GM18870 (cell line): Measurements from ENCODE around the gene ROR2.
"Not testable (repeated sequence)": the region's sequence is repeated elsewhere in the genome, so short reads cannot be mapped to it uniquely, and the experiment has no call there.

ENCODE experiments used
- ATAC-seq: cut with Tn5 transposase; IDR thresholded peaks from one replicate; pipeline ENCODE4 v1.9.1; 2021; ENCODE audit warnings: moderate library complexity; ENCODE audit not compliant: unreplicated experiment

Gene ROR2

DNA sequence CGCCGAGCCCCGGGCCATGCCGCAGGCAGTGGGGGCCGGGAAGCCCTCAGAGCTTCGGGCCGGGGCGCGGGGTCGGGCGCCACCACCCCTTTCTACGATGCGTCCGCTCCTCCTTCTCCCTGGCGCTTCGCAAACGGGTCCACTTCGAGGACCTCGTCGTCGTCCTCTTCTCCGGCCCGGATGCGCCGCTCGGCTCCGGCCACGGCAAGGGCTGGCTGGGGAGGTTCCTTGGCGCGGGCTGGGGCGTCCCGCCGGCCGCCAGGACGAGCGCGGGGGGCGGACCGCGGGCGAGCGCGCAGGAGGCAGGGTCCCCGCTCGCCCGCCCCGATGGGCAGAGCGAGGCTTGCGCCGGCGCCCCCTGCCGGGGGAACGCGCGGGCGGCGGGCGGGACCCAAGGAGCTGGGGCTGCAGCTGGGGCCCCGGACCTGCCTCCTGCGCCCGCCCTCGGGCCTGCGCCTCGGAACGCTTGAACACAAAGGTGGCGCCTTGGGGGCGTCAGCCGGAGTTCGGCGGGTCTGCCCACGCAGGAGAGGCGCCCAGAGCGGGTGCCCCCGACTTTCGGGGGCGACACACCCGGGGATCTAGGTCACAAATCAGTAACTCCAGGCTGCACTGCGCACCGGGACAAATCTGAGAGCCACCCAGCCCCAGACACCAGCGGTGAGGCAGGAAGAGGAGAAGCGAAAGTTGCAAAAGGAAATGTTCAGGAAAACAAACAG, at the start of gene ROR2:
Gene ROR2, minus strand, starts transcription at position 283 of the 719 bp plus-strand sequence.
- ATAC-seq: no peak

DNA sequence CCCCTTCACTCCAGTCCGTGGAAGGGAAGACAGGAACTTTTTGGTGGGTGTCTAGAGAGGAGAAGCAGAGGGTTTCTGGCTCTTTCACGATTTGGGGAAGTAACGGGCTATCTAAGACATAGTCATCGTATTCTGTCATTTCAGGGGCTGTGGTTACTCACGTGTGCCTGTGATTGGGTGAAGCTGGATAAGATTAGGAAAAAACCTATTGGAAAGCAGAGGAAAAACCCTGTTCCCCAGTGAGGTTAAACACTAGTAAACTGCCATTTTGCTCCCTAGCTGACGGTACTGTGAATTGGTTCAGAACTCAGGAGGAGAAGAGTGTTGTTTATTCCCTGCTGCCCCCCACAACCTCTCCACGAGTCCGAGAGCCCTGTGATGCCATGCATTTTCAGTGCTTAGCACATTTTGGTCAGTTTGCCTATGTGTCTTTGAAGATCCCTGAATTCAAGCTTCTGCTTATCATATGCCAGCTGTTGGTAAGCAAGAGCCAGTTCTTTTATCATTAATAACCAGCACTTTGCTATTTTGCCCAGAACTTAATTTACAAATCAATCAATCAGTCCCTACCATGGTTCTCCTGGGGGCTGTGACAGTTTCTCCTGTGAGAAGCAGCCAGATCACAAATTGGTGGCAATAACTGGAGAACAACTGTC, 45.1 kb upstream of the ROR2 start:
- no peak for ATAC-seq

DNA sequence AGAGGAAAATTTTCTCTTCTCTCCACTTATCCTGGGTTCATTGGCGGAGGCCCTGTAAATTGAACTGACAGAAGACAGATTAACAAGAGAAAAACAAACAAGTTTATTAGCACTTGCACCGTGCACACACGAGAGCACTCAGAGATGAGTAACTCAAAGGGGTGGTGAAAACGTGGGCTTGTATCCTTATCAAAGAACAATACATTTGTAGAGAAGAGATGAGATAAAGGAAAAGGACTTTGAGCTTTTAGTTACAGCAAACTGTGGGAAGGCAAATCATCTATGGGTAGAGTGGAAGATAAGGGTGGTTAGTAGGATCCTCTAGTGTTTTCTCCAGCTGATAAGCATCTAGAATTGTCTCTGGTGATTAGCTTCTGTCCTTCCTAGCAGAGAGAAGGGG, 44.4 kb upstream of the ROR2 start:
- ATAC-seq: no peak

DNA sequence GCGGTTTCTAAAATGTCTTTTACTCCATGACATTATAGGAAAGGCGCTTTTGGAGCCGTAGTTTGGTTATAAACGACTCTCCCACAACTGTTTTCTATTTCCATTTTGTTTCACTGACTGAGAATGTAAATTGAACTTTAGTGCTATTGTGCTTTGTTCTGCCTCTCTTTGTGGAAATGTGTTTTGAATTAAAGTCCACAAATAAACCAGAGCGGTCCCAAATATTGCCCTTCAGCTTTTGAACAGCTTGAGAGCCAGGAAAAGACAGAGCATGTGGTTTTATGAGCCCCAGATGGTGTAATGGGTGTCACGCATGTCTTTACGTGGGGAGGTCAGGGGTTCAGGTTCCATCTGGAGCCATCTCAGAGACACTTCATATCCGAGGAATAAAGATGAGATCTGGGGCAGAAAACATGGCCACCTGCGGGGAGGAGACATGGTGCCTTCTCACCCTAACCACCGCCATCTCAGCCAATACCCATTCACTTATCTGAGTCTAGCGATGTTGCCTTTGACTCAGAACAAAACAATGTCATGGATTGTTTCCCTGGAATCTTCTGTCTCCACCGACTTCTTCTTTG, 42.5 kb upstream of the ROR2 start:
- no peak for ATAC-seq

DNA sequence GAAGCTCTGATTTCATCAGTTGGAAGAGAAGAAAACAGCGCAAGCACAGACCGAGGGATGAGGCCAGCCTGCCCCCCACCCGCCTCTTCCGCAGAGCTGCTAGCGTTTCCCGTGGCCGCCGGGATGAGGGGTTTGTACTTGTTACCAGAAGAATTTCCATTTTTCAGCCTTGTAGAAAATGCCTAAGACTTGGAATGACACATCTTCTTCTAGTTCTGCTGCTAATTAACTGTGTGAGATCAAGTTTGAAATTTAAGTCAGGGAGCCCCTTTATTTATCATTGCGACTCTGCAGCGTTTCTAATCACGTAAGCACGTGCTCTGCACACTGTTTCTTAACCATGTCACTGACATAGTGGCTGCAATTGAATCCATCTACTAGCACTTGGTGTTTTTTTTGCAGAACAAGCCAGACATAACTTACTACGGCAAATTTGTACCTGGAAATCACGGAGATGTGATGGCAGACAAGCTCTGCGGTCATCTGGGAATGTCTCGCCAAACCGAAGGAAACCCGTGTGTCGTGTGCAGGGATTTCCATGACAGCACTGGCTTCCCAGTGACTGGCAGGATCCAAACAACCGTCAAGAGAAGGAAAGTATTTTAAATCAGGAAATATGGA, 41.8 kb upstream of the ROR2 start:
- no peak for ATAC-seq

DNA sequence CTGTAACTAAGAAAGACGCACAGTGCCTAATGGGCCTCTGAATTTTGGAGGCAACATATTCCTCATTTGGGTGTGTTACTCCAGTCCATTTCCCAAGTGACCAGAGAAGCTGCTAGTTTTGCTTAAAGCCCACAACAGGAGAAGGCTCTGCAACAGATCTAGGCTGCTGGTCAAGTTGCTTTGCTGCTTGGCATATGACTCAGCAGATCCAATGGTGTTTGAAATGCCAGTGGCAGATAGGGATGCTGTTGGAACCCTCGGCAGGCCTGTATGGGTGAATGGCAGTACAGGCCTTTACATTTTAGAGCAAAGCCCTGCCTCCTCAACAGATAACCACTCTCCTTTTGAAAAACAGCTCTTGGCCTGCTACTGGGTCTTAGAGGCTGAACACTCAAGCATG, 36.2 kb upstream of the ROR2 start:
- no peak for ATAC-seq

DNA sequence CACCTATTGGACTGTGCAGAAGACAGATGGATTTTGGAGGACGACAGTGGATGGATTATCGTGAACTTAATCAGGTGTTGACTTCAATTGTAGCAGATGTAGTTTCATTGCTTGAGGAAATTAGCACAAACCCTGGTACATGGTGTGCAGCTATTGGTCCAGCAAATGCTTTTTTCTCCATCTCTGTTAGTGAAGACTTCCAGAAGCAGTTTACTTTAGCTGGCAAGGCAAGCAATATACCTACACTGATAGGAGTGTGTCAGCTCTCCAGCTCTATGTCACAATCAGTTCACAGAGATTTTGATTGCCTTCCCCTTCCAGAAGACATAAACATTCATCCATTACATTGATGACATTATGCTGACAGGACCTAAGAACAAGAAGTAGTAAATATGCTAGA, 35.7 kb upstream of the ROR2 start:
- no peak for ATAC-seq

DNA sequence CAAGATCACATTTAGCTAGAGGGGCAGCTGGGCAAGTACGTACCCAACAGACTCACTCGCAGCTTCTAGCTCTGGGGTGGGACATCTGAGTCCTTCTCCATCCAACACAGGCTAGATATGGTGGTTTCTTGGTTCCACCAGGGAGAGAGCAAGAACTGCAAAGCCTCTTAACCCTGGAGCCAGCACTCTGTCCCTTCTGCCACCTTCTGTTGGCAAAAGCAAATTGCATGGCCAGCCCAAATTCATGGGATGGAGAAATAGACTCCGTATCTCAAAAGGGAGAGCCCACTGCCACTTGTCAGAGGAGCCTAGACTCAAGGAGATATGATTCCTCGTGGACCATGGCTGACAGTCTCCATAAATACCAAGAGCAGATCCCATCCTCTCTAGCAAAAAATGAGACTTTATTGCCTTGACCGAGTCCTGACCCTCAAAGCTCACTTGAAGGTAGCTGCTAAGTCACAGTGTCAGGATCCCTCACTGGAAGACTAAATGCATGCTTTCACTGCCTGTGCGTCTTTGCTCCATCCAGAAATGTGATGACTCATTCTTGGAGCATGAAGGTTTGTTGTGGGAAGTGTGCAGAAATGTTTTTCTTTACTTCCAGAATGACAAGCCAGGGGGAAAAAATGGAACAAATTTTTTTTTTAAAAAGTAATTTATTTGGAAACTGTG, 28.8 kb upstream of the ROR2 start:
- no peak for ATAC-seq

DNA sequence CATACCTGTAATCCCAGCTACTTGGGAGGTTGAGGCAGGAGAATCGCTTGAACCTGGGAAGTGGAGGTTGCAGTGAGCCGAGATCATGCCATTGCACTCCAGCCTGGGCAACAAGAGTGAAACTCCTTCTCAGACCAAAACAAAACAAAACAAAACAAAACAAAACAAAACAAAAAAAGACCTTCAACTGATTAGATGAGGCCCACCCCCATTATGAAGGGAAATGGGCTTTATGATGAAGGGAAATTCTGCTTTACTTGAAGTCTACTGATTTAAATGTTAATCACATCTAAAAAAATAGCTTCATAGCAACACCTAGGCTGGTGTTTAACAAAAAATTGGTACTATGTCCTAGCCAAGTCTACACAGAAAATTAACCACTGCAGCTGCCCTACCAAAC, 25.2 kb upstream of the ROR2 start:
- not testable (repeated sequence) for ATAC-seq

DNA sequence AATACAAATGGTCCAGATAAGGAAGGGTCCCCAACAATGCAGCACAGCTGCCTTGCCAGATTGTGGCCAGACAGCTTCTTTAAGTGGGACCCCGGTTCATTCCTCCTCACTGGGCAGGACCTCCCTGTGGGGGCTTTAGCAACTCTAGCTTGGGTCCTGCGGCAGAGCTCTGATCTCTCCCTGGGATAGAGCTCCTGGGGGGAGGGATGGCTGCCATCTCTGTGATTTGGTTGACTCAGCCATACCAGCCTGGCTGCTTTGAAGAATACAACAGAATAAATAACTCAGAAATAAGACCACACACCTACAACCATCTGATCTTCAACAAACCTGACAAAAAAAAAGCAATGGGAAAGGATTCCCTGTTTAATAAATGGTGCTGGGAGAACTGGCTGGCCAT, 22.7 kb upstream of the ROR2 start:
- ATAC-seq: no peak

DNA sequence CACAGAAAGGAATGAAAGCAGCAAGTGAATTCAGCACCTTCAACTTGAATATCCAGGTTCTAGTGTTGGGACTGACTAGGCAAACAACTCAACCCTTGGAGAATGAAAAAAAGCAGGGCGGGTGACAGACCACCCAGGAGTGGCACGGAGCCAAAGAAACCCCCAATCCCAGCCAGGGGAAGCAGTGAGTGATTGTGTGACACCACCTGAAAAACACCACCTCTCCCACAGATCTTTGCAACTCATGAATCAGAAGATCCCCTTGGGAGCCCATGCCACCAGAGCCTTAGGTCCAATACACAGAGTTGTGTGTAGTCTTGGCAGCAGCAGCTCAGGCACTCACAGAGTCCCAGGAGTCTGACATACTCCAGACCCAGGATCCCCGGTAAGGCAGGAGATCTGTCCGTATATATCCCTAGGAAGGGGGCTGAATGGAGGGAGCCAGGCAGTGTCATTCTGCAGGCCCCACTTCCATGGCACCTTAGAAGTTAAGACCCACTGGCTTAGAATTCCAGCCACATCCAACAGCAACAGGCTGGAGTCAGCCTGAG, 22.1 kb upstream of the ROR2 start:
- ATAC-seq: no peak

DNA sequence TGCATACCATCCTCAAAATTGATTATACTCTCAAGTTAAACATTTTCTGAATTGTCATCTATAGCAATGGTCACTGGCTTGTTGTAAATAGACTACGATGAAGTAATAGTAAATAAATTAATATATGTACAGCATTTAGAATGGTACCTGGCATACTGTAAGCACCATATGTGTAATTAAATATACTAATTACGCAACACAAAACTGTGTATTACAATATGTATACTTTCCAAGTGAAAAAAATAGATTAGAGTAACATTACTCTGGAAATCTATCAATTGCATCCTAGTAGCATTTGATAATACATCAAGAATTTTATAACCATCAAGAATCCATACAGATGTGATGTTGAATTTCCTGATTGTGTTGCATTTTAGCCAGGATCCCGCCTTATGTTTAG, 17.2 kb upstream of the ROR2 start:
- ATAC-seq: no peak

DNA sequence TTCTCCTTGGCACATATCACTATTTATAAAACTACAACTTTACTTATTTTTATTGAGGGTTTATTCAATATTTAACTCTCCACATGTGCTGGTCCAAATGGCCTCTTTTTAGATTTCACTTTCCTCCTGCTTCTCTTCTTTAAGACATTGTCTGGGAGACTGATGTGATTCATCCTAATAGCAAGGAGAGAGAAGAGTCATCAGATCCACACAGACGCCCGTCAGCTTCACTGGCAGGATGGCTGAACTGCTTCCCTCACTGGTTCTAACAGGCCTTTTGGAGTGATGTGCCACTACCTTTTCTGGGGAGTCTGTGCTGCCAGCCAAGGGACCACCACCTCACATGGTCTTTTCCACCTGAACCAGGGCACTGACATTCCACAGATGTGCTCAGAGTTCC, 16.5 kb upstream of the ROR2 start:
- ATAC-seq: no peak

DNA sequence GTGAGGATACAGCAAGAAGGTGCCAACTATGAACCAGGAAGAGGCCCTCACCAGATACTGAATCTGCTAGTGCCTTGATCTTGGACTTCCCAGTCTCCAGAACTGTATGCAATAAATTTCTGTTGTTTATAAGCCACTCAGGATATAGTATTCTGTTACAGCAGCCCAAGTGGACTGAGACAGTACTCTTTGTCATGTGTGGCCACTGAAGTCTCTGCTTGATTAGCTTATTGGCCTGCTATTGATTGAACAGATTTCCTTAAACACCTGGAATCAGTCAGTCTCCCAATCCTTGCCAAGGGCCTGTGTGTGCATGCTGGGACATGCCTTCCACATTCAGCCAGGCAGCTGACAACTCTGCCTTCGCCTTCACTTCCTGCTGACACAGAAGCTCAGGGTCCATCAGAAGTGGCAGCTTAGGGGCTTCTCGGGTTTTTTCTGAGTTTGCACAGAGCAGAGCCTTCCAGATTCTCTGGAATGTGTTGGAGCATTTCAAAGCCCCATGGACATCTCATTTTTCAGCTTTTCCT, 13.7 kb upstream of the ROR2 start:
- ATAC-seq: no peak

DNA sequence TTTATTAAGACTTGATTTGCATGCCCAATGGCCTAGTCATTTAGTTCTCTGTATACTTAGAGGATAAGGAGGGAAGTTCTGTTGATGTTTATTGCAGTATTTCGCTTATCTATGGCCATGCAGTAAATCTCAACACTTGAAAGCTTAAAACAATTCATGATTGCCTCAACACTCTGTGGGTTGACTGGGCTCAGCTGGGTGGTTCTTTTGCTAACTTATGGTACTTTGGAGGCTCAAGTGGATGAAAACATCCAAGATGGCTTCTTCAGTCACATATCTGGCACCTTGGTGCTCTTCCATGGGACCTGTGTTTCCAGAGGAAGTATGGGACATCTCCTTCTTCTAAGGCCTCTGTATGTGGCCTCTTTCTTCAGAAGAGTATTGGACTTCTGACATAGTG, 10.3 kb upstream of the ROR2 start:
- no peak for ATAC-seq

DNA sequence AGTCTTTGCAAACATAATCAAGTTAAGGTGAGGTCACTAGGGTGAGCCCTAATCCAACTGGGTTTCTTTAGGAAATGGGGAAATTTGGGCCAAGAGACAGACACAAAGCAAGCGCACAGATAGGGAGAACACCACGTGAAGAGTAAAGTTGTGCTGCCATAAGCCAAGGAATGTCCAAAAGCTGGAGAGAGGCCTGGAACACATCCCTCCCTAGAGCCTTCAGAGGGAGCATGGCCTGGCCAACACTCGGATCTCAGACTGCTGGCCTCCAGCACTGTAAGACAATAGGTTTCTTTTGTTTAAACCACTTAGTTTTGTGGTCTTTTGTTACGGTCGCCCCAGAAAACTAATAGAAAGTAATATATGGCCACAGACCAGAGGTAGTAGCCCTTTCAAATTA, 8.1 kb upstream of the ROR2 start:
- ATAC-seq: no peak

DNA sequence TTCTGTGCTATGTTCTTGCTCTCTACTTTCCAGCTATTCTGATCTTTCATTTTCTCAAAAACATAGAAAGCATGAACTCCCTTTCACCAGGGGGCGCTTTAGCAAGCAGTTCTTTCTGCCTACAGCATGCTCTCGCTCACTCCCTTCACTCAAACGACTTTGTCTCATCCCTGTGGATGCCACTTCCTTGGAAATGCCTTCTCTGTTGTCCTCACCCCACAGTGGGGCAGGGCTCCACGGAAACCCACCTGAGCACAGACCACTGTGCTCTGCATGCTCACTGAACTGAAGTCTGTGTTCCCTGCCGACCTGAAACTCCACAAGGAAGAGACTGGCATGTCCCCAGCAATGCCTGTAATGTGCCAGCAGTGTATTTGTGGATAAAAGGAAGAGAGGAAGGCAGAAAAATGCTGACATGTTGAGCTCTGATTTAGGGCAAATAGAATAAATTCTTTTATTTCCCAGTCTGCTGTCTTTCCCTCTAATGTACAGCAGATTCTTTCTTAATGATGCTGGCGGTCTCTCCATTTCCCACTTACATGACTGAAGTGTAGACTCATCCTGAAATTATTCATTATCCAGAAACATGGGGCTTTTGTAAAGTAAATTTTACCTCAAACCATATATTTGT, 4.9 kb upstream of the ROR2 start:
- ATAC-seq: no peak

DNA sequence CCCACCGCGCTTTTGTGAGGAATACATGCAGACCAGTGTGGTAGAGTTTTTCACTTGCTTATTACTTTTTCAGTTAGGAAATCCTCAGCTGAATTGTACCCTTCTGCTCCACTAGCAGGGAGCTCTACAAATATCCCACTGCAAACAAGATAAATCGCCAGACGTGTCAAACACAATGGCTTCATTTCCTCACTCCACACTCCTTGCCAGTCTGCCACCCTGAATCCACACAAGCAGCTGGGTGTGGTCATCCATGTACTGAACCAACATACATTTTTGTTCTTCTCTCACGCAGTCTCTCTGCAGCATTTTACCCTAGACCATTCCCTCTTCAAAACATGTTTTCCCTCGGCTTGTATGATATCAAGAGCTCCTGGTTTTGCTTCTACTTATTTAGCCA, 3.7 kb upstream of the ROR2 start:
- no peak for ATAC-seq

DNA sequence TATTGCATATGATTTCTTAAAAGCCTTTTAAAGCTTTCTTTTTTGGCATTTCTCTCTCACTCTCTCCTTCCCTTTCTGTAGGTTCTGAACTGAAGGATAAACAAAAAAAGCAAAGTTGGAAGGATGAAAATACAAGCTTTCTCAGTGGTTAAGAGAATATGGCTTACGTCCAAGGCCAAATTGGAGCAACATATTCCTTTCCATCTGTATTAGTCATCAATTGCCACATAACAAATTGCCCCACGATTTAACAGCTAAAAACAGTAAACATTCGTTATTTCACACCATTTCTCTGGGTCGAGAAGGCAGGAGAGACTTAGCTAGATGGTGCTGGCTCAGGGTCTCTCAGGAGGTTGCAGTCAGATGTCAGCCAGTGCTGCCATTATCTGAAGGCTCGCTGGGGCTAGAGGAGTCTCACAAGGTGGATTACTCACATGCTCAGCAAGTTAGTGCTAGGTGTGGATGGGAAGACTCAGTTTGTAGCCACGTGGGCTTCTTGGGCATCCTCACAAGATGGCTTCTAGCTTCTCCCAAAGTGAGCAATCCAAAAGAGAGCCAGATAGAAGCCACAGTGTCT, 2.0 kb upstream of the ROR2 start:
- ATAC-seq: no peak

DNA sequence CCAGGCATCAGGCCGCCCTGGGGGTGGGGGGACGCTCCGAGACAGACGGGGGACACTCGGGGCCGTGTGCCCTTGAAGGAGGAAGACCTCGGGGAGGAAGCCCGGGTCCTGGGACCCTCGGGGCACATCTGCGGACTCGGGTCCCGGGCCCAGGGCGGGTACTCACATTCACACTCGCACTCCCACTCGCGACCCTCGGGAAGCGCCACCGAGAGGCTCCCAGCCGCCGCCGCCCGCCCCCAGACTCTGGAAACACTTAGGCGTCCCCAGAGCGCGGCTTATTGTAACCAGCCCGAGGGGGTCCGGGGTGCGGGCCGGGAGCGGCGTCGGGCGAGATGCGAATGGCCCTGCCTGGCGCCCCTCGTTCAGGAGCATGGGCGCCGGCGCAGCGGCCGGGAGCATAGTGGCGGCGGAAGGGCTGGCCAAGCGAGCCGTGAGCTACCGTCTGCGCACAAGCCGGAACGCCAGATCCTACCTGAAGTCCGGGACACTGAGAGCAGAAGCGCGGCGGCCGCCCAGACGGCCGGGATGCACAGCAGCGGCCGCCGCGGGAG, 559 bp downstream of the ROR2 start:
- ATAC-seq: no peak
